Measurements from ENCODE around the gene ZFPM1.

Gene ZFPM1

DNA sequence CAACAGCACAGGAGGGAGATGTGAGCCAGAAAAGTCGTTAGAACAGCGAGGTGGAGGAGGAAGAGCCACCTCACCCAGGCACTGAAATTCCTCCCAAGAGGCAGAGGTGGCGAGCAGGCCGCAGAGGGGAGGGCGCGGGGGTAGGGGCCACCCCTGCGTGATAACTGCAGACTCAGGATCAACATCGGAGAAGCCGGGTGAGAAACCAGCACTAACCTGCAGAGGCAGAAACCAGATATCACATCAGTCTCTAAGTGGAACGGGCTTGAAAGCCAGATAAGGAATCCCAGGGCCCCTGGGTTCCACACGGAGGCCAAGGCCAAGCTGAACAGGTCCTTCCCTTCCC, 77.8 kb downstream of the ZFPM1 start:
- no peak for DNase-seq

DNA sequence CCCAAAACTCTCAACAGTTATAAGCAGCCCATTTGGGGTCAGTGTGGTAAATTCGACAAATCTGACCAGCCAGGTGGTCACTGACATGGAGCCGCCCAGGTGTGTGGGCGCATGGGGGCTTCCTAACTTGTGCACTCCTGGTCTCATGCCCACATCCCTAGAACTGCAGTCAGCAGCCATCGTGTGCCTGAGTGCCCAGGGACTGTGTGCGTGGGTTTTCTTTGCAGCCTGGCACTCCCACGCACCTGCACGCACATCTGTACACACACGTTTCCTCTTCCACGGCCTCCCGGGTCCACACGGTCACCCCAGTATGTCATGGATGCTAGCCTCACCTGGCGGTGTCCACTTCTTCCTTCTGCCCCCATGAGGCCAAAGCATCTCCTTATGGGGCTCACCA, 78.3 kb downstream of the ZFPM1 start:
- no peak for DNase-seq

DNA sequence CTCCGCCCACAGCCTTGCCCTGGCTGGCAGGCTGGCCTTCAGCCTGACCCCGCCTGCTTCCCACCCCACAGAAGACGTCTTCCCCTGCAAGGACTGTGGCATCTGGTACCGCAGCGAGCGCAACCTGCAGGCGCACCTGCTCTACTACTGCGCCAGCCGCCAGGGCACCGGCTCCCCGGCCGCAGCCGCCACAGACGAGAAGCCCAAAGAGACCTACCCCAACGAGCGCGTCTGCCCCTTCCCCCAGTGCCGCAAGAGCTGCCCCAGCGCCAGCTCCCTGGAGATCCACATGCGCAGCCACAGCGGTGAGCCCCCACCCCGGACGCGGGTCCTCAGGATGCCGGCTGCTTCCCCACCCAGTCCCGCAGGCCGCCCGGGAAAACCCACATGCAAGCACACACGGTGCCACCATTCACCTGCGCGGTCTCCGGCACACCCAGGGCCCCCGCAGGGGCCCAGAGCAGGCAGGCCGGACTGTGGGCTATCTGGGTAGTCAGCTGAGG, 78.9 kb downstream of the ZFPM1 start:
- DNase-seq, result no peak

DNA sequence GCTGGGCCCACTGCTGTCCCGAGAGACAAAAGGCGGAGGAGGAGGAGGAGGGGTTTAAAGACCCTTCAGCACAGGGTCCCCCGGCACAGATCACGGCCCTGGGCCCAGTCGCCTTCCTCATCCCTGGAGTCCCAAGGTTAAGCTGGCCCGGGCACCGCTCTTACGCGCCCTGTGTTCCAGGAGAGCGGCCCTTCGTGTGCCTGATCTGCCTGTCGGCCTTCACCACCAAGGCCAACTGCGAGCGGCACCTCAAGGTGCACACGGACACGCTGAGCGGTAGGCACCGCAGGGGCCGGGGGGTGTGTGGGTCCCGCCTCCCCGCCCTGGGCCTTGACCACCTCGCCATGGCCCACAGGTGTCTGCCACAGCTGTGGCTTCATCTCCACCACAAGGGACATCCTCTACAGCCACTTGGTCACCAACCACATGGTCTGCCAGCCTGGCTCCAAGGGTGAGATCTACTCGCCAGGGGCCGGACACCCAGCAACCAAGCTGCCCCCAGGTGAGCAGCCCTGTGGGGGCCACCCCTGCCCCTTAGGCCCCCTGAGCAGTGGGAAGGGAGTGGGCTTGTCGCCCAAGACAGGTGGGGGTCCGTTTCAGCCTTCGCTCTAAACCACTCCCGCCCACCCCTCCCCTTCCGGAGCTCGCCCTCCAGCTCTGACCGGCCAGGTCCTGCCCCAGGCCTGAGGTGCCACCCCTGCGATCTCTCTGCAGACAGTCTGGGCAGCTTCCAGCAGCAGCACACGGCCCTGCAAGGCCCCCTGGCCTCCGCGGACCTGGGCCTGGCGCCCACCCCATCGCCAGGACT, 79.6 kb downstream of the ZFPM1 start:
- DNase-seq, result no peak

DNA sequence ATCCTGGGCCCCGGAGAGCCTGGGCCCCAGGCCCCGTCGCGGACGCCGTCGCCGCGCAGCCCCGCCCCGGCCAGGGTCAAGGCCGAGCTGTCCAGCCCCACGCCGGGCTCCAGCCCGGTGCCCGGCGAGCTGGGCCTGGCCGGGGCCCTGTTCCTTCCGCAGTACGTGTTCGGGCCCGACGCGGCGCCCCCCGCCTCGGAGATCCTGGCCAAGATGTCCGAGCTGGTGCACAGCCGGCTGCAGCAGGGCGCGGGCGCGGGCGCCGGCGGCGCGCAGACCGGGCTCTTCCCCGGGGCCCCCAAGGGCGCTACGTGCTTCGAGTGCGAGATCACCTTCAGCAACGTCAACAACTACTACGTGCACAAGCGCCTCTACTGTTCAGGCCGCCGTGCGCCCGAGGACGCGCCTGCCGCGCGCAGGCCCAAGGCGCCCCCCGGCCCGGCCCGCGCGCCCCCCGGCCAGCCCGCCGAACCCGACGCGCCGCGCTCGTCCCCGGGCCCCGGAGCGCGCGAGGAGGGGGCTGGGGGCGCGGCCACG, 80.4 kb downstream of the ZFPM1 start:
- DNase-seq, result peak; percentile 61

DNA sequence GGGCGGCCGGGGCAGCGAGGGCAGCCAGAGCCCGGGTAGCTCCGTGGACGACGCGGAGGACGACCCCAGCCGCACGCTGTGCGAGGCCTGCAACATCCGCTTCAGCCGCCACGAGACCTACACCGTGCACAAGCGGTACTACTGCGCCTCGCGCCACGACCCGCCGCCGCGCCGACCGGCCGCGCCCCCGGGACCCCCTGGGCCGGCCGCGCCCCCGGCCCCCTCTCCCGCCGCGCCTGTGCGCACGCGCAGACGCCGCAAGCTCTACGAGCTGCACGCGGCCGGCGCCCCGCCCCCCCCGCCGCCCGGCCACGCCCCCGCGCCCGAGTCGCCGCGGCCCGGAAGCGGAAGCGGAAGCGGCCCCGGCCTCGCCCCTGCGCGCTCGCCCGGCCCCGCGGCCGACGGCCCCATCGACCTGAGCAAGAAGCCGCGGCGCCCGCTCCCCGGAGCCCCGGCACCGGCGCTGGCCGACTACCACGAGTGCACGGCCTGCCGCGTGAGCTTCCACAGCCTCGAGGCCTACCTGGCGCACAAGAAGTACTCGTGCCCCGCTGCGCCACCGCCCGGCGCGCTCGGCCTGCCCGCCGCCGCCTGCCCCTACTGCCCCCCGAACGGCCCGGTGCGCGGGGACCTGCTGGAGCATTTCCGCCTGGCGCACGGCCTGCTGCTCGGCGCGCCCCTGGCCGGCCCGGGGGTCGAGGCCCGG, 81.0 kb downstream of the ZFPM1 start:
- DNase-seq, result peak; percentile 69

DNA sequence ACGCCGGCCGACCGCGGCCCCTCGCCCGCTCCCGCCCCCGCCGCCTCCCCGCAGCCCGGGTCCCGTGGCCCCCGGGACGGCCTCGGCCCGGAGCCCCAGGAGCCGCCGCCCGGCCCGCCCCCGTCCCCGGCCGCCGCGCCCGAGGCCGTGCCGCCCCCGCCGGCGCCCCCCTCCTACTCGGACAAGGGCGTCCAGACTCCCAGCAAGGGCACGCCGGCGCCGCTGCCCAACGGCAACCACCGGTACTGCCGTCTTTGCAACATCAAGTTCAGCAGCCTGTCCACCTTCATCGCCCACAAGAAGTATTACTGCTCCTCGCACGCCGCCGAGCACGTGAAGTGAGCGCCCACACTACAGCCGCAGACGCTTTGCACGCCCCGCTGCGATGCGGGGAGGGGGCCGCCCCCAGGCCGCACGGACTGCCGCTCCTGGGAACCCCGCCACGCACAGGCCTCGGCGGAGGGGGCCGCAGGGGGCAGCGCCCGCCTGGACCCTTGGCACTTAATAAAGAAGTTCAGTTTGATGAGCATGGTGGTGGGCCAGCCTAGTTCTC, 81.6 kb downstream of the ZFPM1 start:
- peak; percentile 22 for DNase-seq

DNA sequence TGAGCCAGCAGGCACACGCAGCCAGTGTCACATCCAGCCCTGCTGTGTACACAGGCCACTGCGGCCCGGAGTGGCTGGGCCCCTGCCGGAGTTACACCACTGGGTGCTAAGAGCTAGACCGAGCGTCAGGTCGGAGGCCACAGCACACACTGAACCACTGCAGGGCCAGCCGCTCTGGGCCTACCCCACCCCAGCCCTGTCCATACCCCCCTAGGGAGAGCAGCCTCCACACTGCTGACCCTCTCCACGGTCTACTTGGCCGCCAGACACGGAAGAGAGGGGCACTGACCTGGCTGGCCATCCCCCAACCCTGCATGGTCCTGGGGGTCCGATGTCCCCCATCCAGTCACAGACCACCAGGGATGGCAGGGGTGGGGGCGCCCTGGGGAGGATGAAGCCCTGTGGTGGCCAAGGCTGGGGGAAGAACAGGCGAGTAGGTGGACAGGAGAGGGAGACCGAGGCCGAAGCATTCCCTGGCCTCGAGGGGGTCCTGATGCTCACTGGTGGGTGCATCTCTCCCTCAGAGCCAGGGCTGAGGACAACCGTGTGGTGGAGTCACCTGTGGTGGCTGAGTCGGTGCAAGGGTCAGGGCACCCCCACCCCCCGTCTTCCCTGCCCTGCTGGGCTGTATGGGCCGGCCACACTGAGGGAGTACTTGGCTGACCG, 82.2 kb downstream of the ZFPM1 start:
- no peak for DNase-seq

DNA sequence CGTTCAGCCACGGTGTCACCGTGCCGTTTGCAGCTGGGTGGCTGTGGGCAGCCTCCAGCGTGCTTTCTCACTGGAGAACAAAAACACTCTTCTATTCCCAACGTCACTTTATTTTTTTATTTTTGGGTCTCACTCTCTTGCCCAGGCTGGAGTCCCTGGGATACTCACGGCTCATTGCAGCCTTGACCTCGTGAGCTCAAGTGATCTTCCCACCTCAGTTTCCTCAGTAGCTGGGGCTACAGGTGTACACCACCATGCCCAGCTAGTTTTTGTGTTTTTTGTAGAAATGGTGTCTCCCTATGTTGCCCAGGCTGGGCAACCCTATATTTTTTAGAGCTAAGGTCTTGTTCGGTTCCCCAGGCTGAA, 82.8 kb downstream of the ZFPM1 start:
- DNase-seq, result no peak

DNA sequence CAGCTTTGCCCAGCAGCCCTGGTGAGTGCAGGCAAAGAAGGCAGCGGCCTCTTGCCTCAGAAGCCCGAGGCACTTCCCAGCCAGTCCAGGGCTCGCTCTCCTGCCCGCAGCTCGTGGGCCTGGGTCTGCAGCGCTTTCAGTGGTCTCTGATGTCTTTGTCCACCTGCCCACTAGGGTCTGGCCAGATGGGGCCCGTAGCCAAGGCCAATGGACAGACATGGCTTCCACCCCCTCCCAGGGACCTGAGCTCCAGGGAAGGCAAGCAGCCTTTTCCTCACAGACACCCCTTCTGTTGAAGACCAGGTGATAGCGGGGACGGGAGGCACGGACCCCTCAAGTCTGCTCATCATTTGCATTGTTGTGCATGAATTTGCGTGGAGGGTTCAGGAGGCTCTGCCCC, 83.4 kb downstream of the ZFPM1 start:
- no peak for DNase-seq

DNA sequence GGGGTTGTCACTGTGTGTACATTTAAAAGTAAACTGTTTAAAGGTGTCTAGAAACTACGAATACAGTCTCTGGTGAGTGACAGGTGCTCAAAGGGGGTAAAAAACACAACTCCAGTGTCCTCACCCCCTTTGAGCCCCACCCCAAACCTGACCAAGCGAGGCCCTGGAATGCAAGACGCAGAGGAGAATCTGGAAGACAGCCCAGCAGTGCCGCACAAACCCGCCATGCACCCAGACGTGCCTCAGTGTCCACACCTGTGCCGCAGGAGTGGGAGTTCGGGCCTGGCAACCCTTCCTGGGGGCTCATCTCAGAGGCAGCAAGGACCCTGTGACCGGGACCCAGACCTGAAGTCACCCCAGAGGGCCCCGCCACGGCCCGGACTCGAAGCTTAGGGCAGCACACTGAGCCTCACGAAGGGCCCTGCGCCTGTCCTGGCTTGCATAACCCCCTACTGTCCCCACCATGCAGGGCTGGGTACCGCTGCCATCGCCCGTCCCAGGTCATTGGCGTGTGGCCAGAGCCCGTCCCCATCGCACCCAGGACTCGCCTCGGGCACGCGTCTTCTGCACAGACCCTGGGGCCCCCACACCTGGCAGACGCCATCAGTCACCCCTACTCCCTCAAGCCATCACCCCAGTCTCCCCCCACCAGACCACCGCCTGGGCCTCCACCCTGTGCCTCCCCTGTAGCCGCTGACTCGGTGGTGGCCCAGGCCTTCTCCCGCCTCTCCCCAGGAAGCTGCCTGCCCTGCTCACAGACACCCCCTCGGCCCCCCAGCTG, 84.1 kb downstream of the ZFPM1 start:
- DNase-seq, result no peak

DNA sequence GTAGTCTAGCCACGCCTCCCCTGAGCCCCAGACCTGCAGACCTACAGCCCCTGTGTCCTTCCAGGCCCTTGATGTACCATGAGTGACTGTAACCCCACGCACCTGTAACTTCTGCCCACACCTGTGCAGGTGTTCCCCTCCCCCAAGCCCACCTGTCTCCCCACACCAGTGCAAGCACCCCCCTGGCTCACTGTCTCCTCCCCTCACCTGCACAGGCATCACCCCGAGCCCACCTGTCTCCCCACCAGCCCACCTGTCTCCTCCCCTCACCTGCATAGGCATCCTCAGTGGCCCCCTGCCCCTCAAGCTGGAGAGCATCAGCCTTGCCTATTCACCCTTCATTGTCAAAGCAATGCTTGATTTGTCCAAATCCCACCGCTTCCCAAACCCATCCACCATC, 84.8 kb downstream of the ZFPM1 start:
- DNase-seq, result no peak

DNA sequence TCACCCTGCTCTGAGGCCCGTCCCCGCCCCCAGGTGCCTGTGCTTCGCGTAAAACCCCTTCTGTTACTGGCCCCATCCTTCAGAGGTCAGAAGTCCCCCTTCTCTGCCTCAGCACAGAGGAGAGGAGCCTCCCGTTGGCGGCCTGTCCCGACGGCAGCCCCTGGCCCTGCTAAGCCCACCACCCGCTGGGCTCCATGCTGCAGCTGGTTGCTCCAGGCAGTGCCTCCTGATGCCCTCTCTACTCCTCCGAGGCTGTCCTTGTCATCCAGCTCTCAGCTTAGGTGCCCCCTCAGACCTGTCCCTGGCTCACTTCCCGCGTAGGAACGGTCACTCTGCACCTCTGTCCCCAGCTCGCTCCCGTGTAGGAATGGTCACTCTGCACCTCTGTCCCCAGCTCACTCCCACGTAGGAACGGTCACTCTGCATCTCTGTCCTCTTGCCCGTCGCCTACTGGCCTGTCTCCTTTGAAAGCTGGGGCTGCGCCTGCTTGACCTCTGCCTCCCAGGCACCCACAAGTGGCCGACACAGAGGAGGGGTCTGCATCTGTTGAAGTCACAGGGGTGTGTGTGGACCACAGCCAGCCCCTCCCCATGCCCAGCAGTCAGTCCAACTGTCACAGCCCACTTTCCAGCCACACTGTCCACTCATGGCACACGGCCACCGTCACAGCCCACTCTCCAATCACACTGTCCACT, 85.4 kb downstream of the ZFPM1 start:
- no peak for DNase-seq

DNA sequence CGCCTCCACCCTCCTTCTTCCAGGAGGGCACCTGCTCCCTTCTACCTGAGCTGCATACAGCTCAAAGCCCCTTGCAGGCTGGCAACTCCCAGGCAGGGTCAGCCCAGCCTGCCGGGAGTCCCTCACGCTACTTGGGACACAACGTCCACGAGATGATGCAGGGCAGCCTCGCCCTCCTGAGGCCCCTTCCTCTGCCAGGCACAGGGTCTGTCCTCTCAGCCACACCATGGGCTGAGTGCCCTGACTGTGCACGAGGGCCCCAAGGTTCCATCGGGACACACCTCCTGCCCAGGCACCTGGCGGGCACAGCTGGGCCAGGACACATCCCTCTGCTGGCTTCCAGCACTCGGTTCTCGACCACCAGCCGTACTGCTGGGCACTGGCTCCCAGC, 86.2 kb downstream of the ZFPM1 start:
- DNase-seq, result no peak

DNA sequence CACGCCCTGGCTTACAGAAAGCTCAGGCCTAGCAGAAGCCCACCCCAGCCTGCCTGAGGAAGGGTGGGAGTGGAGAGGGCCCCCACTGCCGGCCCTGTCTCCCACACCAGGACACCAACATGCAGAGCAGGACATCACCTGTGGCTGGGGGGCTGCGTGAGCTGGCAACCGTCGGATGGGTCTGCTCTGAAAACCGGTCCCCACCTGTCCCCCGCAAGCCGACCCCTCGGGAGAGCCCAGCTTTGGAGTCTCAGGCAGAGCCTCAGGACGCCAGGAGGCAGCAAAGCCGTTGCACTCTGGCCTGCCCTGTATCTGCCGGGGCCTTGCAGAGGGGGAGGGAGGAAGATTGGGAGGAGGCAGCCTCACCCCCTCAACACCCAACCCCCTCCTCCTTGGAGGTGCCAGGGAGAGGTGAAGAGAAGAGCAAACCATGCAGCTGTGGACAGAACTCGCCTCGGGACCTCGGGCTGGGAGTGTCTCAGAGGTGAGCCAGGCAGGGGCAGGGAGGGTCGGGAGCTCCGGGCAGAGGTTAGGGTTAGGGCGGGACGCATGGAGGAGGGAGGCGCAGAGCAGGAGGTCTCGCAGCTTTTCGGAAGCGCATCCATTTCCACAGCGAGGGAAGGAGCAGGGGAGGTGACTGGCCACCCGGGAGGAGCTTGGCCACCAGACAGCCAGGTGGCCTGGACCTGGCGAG, 86.7 kb downstream of the ZFPM1 start:
- no peak for DNase-seq

DNA sequence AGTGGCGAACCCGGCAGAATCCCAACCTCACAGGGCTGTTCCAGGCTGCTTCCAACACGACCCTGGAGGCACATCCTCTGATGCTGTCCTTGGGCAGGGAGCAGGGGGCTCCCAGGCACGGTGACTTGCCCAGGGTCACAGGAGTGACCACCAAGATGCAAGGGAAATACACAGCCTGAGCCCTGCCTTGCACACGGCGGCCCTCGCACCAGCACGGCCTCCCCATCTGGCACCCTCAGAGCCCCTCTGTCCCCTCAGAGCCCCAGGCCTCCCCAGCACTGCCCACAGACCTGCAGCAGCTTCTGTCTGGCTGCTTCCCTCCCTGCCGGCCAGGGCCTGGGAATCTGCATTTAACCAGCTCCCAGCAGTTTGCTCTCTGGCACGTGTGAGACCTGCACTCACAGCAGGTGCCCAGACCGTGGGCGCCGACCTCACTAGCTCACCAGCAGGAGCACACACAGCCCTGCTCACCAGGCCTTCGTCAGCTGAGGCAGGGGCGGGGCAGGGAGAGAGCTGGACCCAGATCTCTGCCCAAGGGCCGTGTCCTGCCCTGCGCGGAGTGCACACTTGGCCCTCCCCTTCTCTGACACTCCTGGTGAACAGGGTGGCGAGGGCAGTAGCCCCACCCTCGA, 87.4 kb downstream of the ZFPM1 start:
- no peak for DNase-seq

DNA sequence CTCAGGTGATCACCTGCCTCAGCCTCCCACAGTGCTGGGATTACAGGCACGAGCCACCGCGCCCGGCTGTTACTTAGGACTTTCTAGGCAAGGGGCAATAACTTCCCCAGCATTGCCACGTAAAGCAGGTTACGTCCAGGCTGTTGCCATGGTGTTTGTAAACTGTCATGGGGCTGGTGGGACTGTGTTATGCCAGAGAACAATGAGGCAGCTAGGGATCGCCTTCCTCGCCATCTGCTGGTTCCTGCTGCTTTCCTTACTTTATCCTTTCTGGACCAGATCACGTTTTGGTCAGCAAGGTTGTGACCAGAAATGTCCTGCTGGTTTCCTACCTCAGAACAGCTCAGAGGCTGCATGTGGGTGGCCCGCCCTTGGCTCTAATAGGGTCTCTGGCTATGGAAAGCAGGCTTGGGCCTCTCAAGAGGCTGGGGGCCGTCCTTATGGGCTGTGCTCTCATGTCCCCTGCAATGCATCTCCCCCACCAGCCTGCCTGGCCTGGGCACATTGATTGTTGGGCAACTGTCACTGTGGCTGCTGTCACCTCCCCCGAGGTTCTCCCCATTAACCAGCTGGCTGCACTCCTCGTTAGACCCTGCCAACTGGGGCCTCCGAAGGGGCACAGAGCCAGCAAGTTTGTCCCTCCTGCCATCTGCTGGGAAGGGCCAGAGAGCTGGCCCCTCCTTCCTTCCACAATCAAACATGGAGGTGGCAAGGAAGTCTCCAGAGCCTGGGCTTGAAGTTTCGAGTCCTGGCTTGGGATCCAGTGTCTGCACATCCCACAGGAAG, 88.9 kb downstream of the ZFPM1 start:
- DNase-seq, result no peak

DNA sequence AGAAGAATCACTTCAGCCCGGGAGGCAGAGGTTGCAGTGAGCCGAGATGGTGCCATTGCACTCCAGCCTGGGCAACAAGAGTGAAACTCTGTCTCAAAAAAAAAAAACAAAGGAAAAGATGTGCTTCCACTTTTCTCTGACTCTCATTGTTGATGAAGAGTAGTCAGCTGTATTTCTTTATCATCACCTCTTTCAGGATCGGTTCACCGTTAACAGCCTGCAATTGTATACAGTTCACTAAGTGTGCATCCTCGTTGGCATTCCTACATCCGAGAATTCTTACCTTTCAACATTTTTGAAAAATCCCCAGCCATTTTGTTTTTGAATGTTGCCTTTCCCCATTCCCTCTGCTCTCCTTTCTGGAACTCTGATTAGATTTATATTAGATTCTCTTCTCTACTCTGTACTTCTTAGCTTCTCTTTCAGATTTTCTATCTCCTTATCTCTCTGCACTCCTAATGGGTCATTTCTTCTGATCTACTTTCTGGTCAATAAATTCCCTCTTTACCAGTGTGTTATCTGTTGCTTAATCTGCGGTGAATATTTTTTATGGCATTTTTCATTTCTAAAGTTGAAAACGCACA, 90.2 kb downstream of the ZFPM1 start:
- DNase-seq, result no peak

DNA sequence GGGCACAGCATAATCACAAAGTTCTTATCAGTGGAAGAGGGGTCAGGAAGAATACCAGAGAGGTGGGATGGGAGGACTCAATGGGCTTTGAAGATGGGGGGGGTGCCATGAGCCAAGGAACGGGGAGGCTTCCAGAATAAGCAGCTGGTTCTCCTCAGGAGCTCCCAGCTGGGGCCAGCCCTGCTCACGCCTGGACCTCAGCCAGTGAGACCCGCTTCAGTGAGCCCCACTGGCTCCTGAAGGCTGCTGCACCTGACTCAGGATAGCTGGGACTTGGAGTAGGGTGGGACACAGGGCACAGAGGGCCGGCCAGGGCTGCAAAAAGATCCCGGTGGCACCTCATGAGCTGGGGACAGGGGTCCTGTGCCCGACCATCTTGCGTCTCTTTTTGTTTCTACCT, 92.7 kb downstream of the ZFPM1 start:
- DNase-seq, result no peak

Data from fibroblast of skin of right quadriceps (primary cell).